Midbrain (tissue), 1 donor: Measurements from ENCODE around the gene TRIM47.

ENCODE experiments used
- DNase-seq: peaks from one replicate; lab custom pipeline; 2025; lab: John Stamatoyannopoulos, UW

TRIM47 gene

GRCh38 chr17:75832164-75832651 is 46.2 kb downstream of the TRIM47 start:
- no peak for DNase-seq

- DNase-seq: no peak
These were observed 47.3 kb downstream of the TRIM47 start for GRCh38 chr17:75831032-75831571.

- DNase-seq: no peak
These were observed 48.0 kb downstream of the TRIM47 start for GRCh38 chr17:75830164-75831031.

- DNase-seq: no peak
These were observed 48.6 kb downstream of the TRIM47 start for GRCh38 chr17:75829747-75830146.

- no peak for DNase-seq
These were observed 49.6 kb downstream of the TRIM47 start for GRCh38 chr17:75828741-75829140.

GRCh38 chr17:75828076-75828400 is 50.3 kb downstream of the TRIM47 start:
- no peak for DNase-seq

GRCh38 chr17:75827308-75828075 is 50.9 kb downstream of the TRIM47 start:
- DNase-seq: peak; percentile 76

- DNase-seq: no peak
These were observed 51.6 kb downstream of the TRIM47 start for GRCh38 chr17:75826561-75827307.

- no peak for DNase-seq
These were observed 52.5 kb downstream of the TRIM47 start for GRCh38 chr17:75825748-75826370.

GRCh38 chr17:75825149-75825552 is 53.2 kb downstream of the TRIM47 start:
- DNase-seq: no peak

- no peak for DNase-seq
These were observed 53.7 kb downstream of the TRIM47 start for GRCh38 chr17:75824666-75825065.
